Renal cortex interstitium (tissue), 11 donors: ENCODE results near the gene SHC3. TPM values are rescaled to one million over a fixed set of nuclear protein-coding genes. Genes with fewer than 3 reads are reported as not detected.

Source experiments
- DNase-seq, 11 donors: peaks; one replicate each; pipeline ENCODE4 v3.0.0-alpha.2; 2013; ENCODE audit warnings: low read depth in 9 of 11, low spot score in 4 of 11; ENCODE audit errors: extremely low read depth in 1 of 11
- polyA plus RNA-seq, 3 donors: library from polyadenylated mRNA; unstranded; fragments of 120-200 nt; gene quantifications; one replicate each; pipeline ENCODE4 v1.2.1, GENCODE V29; 2013; ENCODE audit not compliant: insufficient read length in 3 of 3

The SHC3 gene
- polyA plus RNA-seq, 3 donors: 2.4 to 3.4 (median 2.7) TPM

- no peak for DNase-seq
These were observed 9.5 kb downstream of the SHC3 start for GRCh38 chr9:89168901-89169813.

GRCh38 chr9:89167788-89168187, 10.8 kb downstream of the SHC3 start:
- no peak for DNase-seq

- no peak for DNase-seq
These were observed 11.8 kb downstream of the SHC3 start for GRCh38 chr9:89166852-89167251.

GRCh38 chr9:89165880-89166279, 12.7 kb downstream of the SHC3 start:
- no peak for DNase-seq

GRCh38 chr9:89165341-89165740, 13.3 kb downstream of the SHC3 start:
- no peak for DNase-seq

- no peak for DNase-seq
These were observed 17.4 kb downstream of the SHC3 start for GRCh38 chr9:89161221-89161620.

- DNase-seq: no peak
These were observed 17.8 kb downstream of the SHC3 start for GRCh38 chr9:89160806-89161205.

- DNase-seq: no peak
These were observed 23.8 kb downstream of the SHC3 start for GRCh38 chr9:89154651-89155336.

GRCh38 chr9:89154218-89154617, 24.4 kb downstream of the SHC3 start:
- DNase-seq: no peak

- DNase-seq: no peak
These were observed 25.2 kb downstream of the SHC3 start for GRCh38 chr9:89153232-89154017.

- no peak for DNase-seq
These were observed 28.9 kb downstream of the SHC3 start for GRCh38 chr9:89149726-89150125.

- no peak for DNase-seq
These were observed 33.5 kb downstream of the SHC3 start for GRCh38 chr9:89145097-89145496.

GRCh38 chr9:89144238-89144637, 34.4 kb downstream of the SHC3 start:
- DNase-seq: no peak

- no peak for DNase-seq
These were observed 35.4 kb downstream of the SHC3 start for GRCh38 chr9:89143266-89143665.

GRCh38 chr9:89139455-89139854, 39.2 kb downstream of the SHC3 start:
- DNase-seq: peak in 2 of 11 donors; percentile 7

- DNase-seq: no peak
These were observed 39.9 kb downstream of the SHC3 start for GRCh38 chr9:89138463-89139390.

- no peak for DNase-seq
These were observed 40.8 kb downstream of the SHC3 start for GRCh38 chr9:89137542-89138462.
